Adipose tissue (tissue), 3 donors: Measurements from ENCODE around the gene CAMSAP2. TPM values are rescaled to one million over a fixed set of nuclear protein-coding genes. Genes with fewer than 3 reads are reported as not detected.

Source experiments
- H3K27ac ChIP-seq: one replicate; pipeline ENCODE4 v1.5.1; 2013; ENCODE audit warnings: low read depth, low read length
- WGBS, 3 donors: extraction: QIAGEN DNeasy Blood & Tissue Kit; methylation state at CpG; one replicate each; pipeline ENCODE4 v1.1.7; 2013; 5-methylcytosine and 5-hydroxymethylcytosine counted together
- polyA plus RNA-seq, 3 donors: library from polyadenylated mRNA; stranded (reverse); fragments of 200-250 nt; gene quantifications; one replicate each; pipeline ENCODE4 v1.2.3, GENCODE V29; 2013
- donor health status: healthy with polysubstance abuse.
- donor health status: Bipolar disorder and iron deficiency.
- donor health status: healthy.

CAMSAP2 gene
- polyA plus RNA-seq, 3 donors, result 2.3 to 12.6 (median 11.7) TPM

- no peak overlapping the region for H3K27ac ChIP-seq
- 39 to 80% (median 40%) methylated on average over 7 of the region's 7 CpGs for WGBS, 3 donors
Observed at GRCh38 chr1:200888349-200888838, 149.7 kb downstream of the CAMSAP2 start.

GRCh38 chr1:200889571-200889970, 150.9 kb downstream of the CAMSAP2 start:
- WGBS, 3 donors, result 94 to 96% (median 95%) methylated on average over 2 of the region's 2 CpGs
- no peak overlapping the region for H3K27ac ChIP-seq

- no peak overlapping the region for H3K27ac ChIP-seq
- 96 to 99% (median 97%) methylated on average over 15 of the region's 15 CpGs for WGBS, 3 donors
Observed at GRCh38 chr1:200890027-200890426, 151.3 kb downstream of the CAMSAP2 start.

GRCh38 chr1:200890818-200891773, 152.4 kb downstream of the CAMSAP2 start:
- 3 to 4% (median 3%) methylated on average over 62 to 72 of the region's 72 CpGs for WGBS, 3 donors
- no peak overlapping the region for H3K27ac ChIP-seq

- WGBS, 3 donors, result 21 to 26% (median 22%) methylated on average over 8 of the region's 8 CpGs
- H3K27ac ChIP-seq, result no peak overlapping the region
Observed at GRCh38 chr1:200891774-200892157, 153.1 kb downstream of the CAMSAP2 start.

- no peak overlapping the region for H3K27ac ChIP-seq
- WGBS, 3 donors, result 46 to 79% (median 49%) methylated on average over 4 of the region's 4 CpGs
Observed at GRCh38 chr1:200892546-200892945, 153.9 kb downstream of the CAMSAP2 start.

GRCh38 chr1:200892958-200893357, 154.3 kb downstream of the CAMSAP2 start:
- no peak overlapping the region for H3K27ac ChIP-seq

- 77 to 91% (median 87%) methylated on average over 6 of the region's 6 CpGs for WGBS, 3 donors
- H3K27ac ChIP-seq, result no peak overlapping the region
Observed at GRCh38 chr1:200893411-200893901, 154.8 kb downstream of the CAMSAP2 start.

GRCh38 chr1:200894712-200895442, 156.2 kb downstream of the CAMSAP2 start, which contains the start of gene INAVA:
Gene INAVA (plus strand): TSS chr1:200894900. CDS start chr1:200898401, 3,501 bp downstream.
- H3K27ac ChIP-seq, result no peak within 1 kb of the TSS
- WGBS, 3 donors, result 59 to 91% (median 91%) methylated on average over 15 of the region's 15 CpGs

GRCh38 chr1:200895443-200895789, 156.7 kb downstream of the CAMSAP2 start:
- WGBS, 3 donors, result 43 to 89% (median 71%) methylated on average over 8 of the region's 8 CpGs
- no peak overlapping the region for H3K27ac ChIP-seq

- no peak overlapping the region for H3K27ac ChIP-seq
- 37 to 83% (median 72%) methylated on average over 9 of the region's 9 CpGs for WGBS, 3 donors
Observed at GRCh38 chr1:200895801-200896530, 157.3 kb downstream of the CAMSAP2 start.

GRCh38 chr1:200896531-200897196, 158.0 kb downstream of the CAMSAP2 start:
- H3K27ac ChIP-seq, result no peak overlapping the region
- 39 to 73% (median 56%) methylated on average over 9 to 10 of the region's 10 CpGs for WGBS, 3 donors

GRCh38 chr1:200897259-200897658, 158.6 kb downstream of the CAMSAP2 start:
- 85 to 94% (median 94%) methylated on average over 5 of the region's 5 CpGs for WGBS, 3 donors
- H3K27ac ChIP-seq, result no peak overlapping the region

GRCh38 chr1:200899015-200899386, 160.3 kb downstream of the CAMSAP2 start:
- 38 to 64% (median 50%) methylated on average over 3 of the region's 3 CpGs for WGBS, 3 donors
- no peak overlapping the region for H3K27ac ChIP-seq

- 83 to 90% (median 83%) methylated on average over 9 to 10 of the region's 10 CpGs for WGBS, 3 donors
- H3K27ac ChIP-seq, result no peak overlapping the region
Observed at GRCh38 chr1:200899451-200899915, 160.8 kb downstream of the CAMSAP2 start.

GRCh38 chr1:200899954-200900867, 161.5 kb downstream of the CAMSAP2 start:
- WGBS, 3 donors, result 92 to 96% (median 93%) methylated on average over 16 of the region's 16 CpGs
- H3K27ac ChIP-seq, result no peak overlapping the region

GRCh38 chr1:200900877-200901276, 162.2 kb downstream of the CAMSAP2 start:
- 93 to 98% (median 96%) methylated on average over 17 of the region's 17 CpGs for WGBS, 3 donors
- no peak overlapping the region for H3K27ac ChIP-seq
